A549 (cell line): Measurements from ENCODE around the gene HERPUD2. TPM values are rescaled to one million over a fixed set of nuclear protein-coding genes. Genes with fewer than 3 reads are reported as not detected.

Source experiments
- ATAC-seq, 2 experiments: fragments of 200-7000 bp in 1 of 2; fragments of >200 bp in 1 of 2; cut with Nextera tagmentation in 1 of 2; cut with Tn5 transposase in 1 of 2; 3 replicates each; pipeline versions ENCODE4 v1.8.0 to v1.9.1; 2018 to 2020; ENCODE audit warnings: mild to moderate bottlenecking in 1 of 2, moderate library complexity in 1 of 2
- CTCF ChIA-PET: fragments of 300-600 bp; sonication (Branson Sonifier 250); formaldehyde crosslinking; extraction: SDS; loops from one replicate; lab custom pipeline; 2021; ENCODE audit warnings: antibody characterized with exemption, inconsistent platforms; lab: Yijun Ruan, JAX
- POLR2A ChIA-PET: fragments of 350-600 bp; formaldehyde crosslinking; extraction: SDS; loops from one replicate; lab custom pipeline; 2021; ENCODE audit warnings: antibody characterized with exemption, inconsistent platforms; lab: Yijun Ruan, JAX
- DNase-seq, 2 experiments: peaks; one replicate each; pipeline versions ENCODE4 v3.0.0 to v3.0.0-alpha.2; 2011 to 2016; ENCODE audit warnings: low read depth in 1 of 2, low spot score in 1 of 2
- FAIRE-seq: peaks from 2 replicates; lab custom pipeline; 2011; peaks lifted over from hg19 to GRCh38; lab: Jason Lieb, UNC
- H3K27ac ChIP-seq, 2 experiments: fragments of >200 bp; sonication (Bioruptor Twin); formaldehyde crosslinking; 3 replicates each; pipeline ENCODE4 v1.5.1; 2016 to 2017
- H3K4me1 ChIP-seq: fragments of >200 bp; sonication (Bioruptor Twin); formaldehyde crosslinking; 3 replicates; pipeline ENCODE4 v1.6.1; 2016
- H3K4me2 ChIP-seq: fragments of >200 bp; sonication (Bioruptor Twin); formaldehyde crosslinking; 3 replicates; pipeline ENCODE4 v1.6.1; 2016
- H3K4me3 ChIP-seq: fragments of >200 bp; sonication (Bioruptor Twin); formaldehyde crosslinking; 3 replicates; pipeline ENCODE4 v1.5.1; 2016
- H3K9me3 ChIP-seq: fragments of >200 bp; sonication (Bioruptor Twin); formaldehyde crosslinking; 3 replicates; pipeline ENCODE4 v1.6.1; 2016
- ATOH8 ChIP-seq: fragments of 250-450 bp; sonication (Bioruptor Pico); IDR thresholded peaks from 2 replicates; pipeline ENCODE4 v1.5.0; 2020; ENCODE audit warnings: low read depth, mild to moderate bottlenecking, moderate library complexity
- BCL3 ChIP-seq: fragments of >200 bp; sonication (Bioruptor Twin); formaldehyde crosslinking; IDR thresholded peaks from 3 replicates; pipeline ENCODE4 v1.6.1; 2016
- CBX8 ChIP-seq: fragments of 200-600 bp; sonication (generic); IDR thresholded peaks from 2 replicates; pipeline ENCODE4 v1.6.1; 2016
- CEBPB ChIP-seq, 2 experiments: fragments of >200 bp in 1 of 2; sonication (Bioruptor Twin) in 1 of 2; formaldehyde crosslinking in 1 of 2; IDR thresholded peaks; 2 replicates each; pipeline ENCODE4 v1.6.1; 2012 to 2016
- CHD4 ChIP-seq: fragments of 200-600 bp; sonication (generic); IDR thresholded peaks from 2 replicates; pipeline ENCODE4 v1.6.1; 2016; ENCODE audit warnings: antibody characterized with exemption, mild to moderate bottlenecking, borderline replicate concordance
- EHF ChIP-seq: fragments of 250-450 bp; sonication (Bioruptor Pico); IDR thresholded peaks from 2 replicates; pipeline ENCODE4 v1.5.0; 2020; ENCODE audit warnings: mild to moderate bottlenecking
- ELK1 ChIP-seq: fragments of 150-350 bp; IDR thresholded peaks from 2 replicates; pipeline ENCODE4 v1.6.1; 2014; ENCODE audit warnings: low read depth, mild to moderate bottlenecking, low read length
- FOSL2 ChIP-seq, 2 experiments: fragments of 450-650 bp in 1 of 2; fragments of >200 bp in 1 of 2; sonication (Bioruptor Twin) in 1 of 2; formaldehyde crosslinking; IDR thresholded peaks; 2 replicates each; pipeline versions ENCODE4 v1.5.0 to v1.6.1; 2016 to 2020; ENCODE audit warnings: mild to moderate bottlenecking in 1 of 2, moderate library complexity in 1 of 2
- HES2 ChIP-seq: fragments of >200 bp; sonication (Bioruptor Twin); formaldehyde crosslinking; IDR thresholded peaks from 2 replicates; pipeline ENCODE4 v1.6.1; 2016
- HMGXB4 ChIP-seq: fragments of 250-450 bp; sonication (Bioruptor Pico); IDR thresholded peaks from 2 replicates; pipeline ENCODE4 v1.5.0; 2021; ENCODE audit warnings: mild to moderate bottlenecking, moderate library complexity, borderline replicate concordance
- HOXA7 ChIP-seq: fragments of 250-450 bp; sonication (Bioruptor Pico); IDR thresholded peaks from 2 replicates; pipeline ENCODE4 v1.5.0; 2020; ENCODE audit warnings: mild to moderate bottlenecking, moderate library complexity
- HOXB13 ChIP-seq: fragments of 250-450 bp; sonication (Bioruptor Pico); IDR thresholded peaks from 2 replicates; pipeline ENCODE4 v1.5.0; 2020; ENCODE audit warnings: low read depth, mild to moderate bottlenecking, moderate library complexity
- JUNB ChIP-seq: fragments of >200 bp; sonication (Bioruptor Twin); formaldehyde crosslinking; IDR thresholded peaks from 2 replicates; pipeline ENCODE4 v1.6.1; 2016
- KDM1A ChIP-seq: fragments of 200-600 bp; sonication (generic); IDR thresholded peaks from 2 replicates; pipeline ENCODE4 v1.6.1; 2016; ENCODE audit warnings: low read depth, mild to moderate bottlenecking
- KDM5A ChIP-seq: fragments of 200-600 bp; sonication (generic); IDR thresholded peaks from 2 replicates; pipeline ENCODE4 v1.6.1; 2016; ENCODE audit warnings: antibody characterized with exemption, mild to moderate bottlenecking
- MAX ChIP-seq: IDR thresholded peaks from 2 replicates; pipeline ENCODE4 v1.6.1; 2012
- NR3C1 ChIP-seq: fragments of >200 bp; sonication (Bioruptor Twin); formaldehyde crosslinking; IDR thresholded peaks from 3 replicates; pipeline ENCODE4 v1.6.1; 2017
- PBX3 ChIP-seq: IDR thresholded peaks from 2 replicates; pipeline ENCODE4 v1.6.1; 2012
- POLR2A ChIP-seq: IDR thresholded peaks from 2 replicates; pipeline ENCODE4 v1.6.1; 2012; ENCODE audit warnings: mild to moderate bottlenecking, low read length
- RAD21 ChIP-seq, 2 experiments: fragments of >200 bp in 1 of 2; sonication (Bioruptor Twin) in 1 of 2; formaldehyde crosslinking in 1 of 2; IDR thresholded peaks in 1 of 2; conservative IDR thresholded peaks in 1 of 2; 2 replicates in 1 of 2; 3 replicates in 1 of 2; pipeline ENCODE4 v1.6.1; 2012 to 2018; ENCODE audit warnings: inconsistent platforms in 1 of 2
- RFX5 ChIP-seq: fragments of 450-650 bp; IDR thresholded peaks from 2 replicates; pipeline ENCODE4 v1.7.1; 2014; ENCODE audit warnings: antibody characterized with exemption, mild to moderate bottlenecking, moderate library complexity
- RNF2 ChIP-seq: fragments of 200-600 bp; sonication (generic); IDR thresholded peaks from 2 replicates; pipeline ENCODE4 v1.6.1; 2016; ENCODE audit warnings: low read depth, mild to moderate bottlenecking, antibody characterized with exemption, moderate library complexity, borderline replicate concordance
- SMC3 ChIP-seq: fragments of >200 bp; sonication (Bioruptor Twin); formaldehyde crosslinking; IDR thresholded peaks from 3 replicates; pipeline ENCODE4 v1.6.1; 2018; ENCODE audit warnings: inconsistent platforms
- SREBF2 ChIP-seq: fragments of 450-650 bp; IDR thresholded peaks from 2 replicates; pipeline ENCODE4 v1.6.1; 2014; ENCODE audit warnings: mild to moderate bottlenecking, moderate library complexity
- TFCP2L1 ChIP-seq: fragments of 250-450 bp; sonication (Bioruptor Pico); IDR thresholded peaks from 2 replicates; pipeline ENCODE4 v1.5.0; 2021; ENCODE audit warnings: mild to moderate bottlenecking
- TP53 ChIP-seq: fragments of 250-450 bp; sonication (Bioruptor Pico); IDR thresholded peaks from 2 replicates; pipeline ENCODE4 v1.5.0; 2021; ENCODE audit warnings: mild to moderate bottlenecking, moderate library complexity
- ZNF302 ChIP-seq: fragments of 250-450 bp; sonication (Bioruptor Pico); IDR thresholded peaks from 2 replicates; pipeline ENCODE4 v1.9.0; 2021; ENCODE audit warnings: inconsistent platforms, mild to moderate bottlenecking, moderate library complexity
- WGBS: methylation state at CpG from one replicate; pipeline ENCODE4 v1.1.6; 2017; ENCODE audit errors: missing lambda C conversion rate; 5-methylcytosine and 5-hydroxymethylcytosine counted together
- polyA plus RNA-seq, 4 experiments: library from polyadenylated mRNA; depleted of rRNA in 3 of 4; stranded (reverse); fragments of >200 nt; fragmentation: RNase III in 1 of 4; extraction: RNeasy Plus Mini Kit Qiagen cat#74134 plus additional on column Dnase treatment in 1 of 4; gene quantifications; 2 replicates in 3 of 4; 3 replicates in 1 of 4; pipeline ENCODE4 v1.2.3, GENCODE V29; 2011 to 2017

The HERPUD2 gene
- polyA plus RNA-seq, 2 of the 4 experiments (the other 2 are of a cell fraction) = 13.2 to 34.8 TPM

- POLR2A ChIA-PET = interaction anchor here (0.7 kb wide), 1 partner anchor 111 kb away, joined by 4 read pairs; no protein-coding TSS in a partner anchor
- ATAC-seq = no peak
- no peaks in the 10 kb centered on the region for H3K9me3 ChIP-seq
- 86% methylated on average over 2 of the region's 2 CpGs for WGBS
- H3K27ac ChIP-seq = no peak overlapping the region
- no peak overlapping the region for H3K4me2 ChIP-seq
- CTCF ChIA-PET = interaction anchor here (0.6 to 5.2 kb wide), 3 partner anchors 12 to 329 kb away, joined by 3 to 36 read pairs (median 3); no protein-coding TSS in a partner anchor
- TF ChIP-seq BCL3 (no peak), ATOH8 (CRISPR knock-in tag) (no peak), ZNF302 (CRISPR knock-in tag) (no peak), CHD4 (no peak), POLR2A (no peak), CBX8 (no peak), RNF2 (no peak), TP53 (CRISPR knock-in tag) (no peak), JUNB (no peak), NR3C1 (no peak), RAD21 (conservative IDR thresholded peaks at IDR 0.05 in 1 of 2, IDR thresholded peaks at IDR 0.05 in 1 of 2) (no peak), PBX3 (no peak), KDM5A (no peak), KDM1A (no peak), HMGXB4 (CRISPR knock-in tag) (no peak), RFX5 (no peak), SMC3 (no peak), HOXB13 (no peak), MAX (no peak)
- TF ChIP-seq, all 56 proteins: peak for 0
- no peaks in the 10 kb centered on the region for H3K4me1 ChIP-seq
- DNase-seq (no peak), FAIRE-seq (no peak)
- no peak overlapping the region for H3K4me3 ChIP-seq
Measured at GRCh38 chr7:35613150-35613549, 81.8 kb downstream of the HERPUD2 start.

GRCh38 chr7:35605760-35606159 lies 89.2 kb downstream of the HERPUD2 start:
- ChIA-PET POLR2A (no interaction called here), CTCF (interaction anchor here (0.6 kb wide), 1 partner anchor 482 kb away, joined by 3 read pairs; no protein-coding TSS in a partner anchor)
- ATAC-seq (no peak; a peak in 2 of 6 replicates), FAIRE-seq (no peak), DNase-seq (peak in 1 of 2 experiments; percentile 8)
- no peak overlapping the region for H3K27ac ChIP-seq
- no peak for TF ChIP-seq FOSL2 (IDR thresholded peaks at IDR 0.05)
- no peak for TF ChIP-seq FOSL2 (CRISPR knock-in tag; IDR thresholded peaks at IDR 0.05)
- no peak for TF ChIP-seq SREBF2
- no peak for TF ChIP-seq EHF
- TF ChIP-seq CEBPB (IDR thresholded peaks at IDR 0.05) = no peak
- TF ChIP-seq HOXB13 = no peak
- no peak for TF ChIP-seq TFCP2L1
- TF ChIP-seq ELK1 = no peak
- no peak for TF ChIP-seq MAX
- TF ChIP-seq HOXA7 = no peak
- TF ChIP-seq HES2 = no peak
- no peak overlapping the region for H3K4me2 ChIP-seq
- H3K9me3 ChIP-seq = no peaks in the 10 kb centered on the region
- 0 out of 3 replicates have a peak, but pooled peaks cover 2% of the 10 kb centered on the region for H3K4me1 ChIP-seq
- WGBS = 20% methylated on average over 1 of the region's 1 CpG
- H3K4me3 ChIP-seq = no peak overlapping the region
